Lung (tissue), 12 donors: Measurements from ENCODE around the gene TNS3. TPM values are rescaled to one million over a fixed set of nuclear protein-coding genes. Genes with fewer than 3 reads are reported as not detected.

ENCODE experiments used
- ATAC-seq: fragments of 200-7000 bp; cut with Tn5 transposase; one replicate; pipeline ENCODE4 v1.9.1; 2020; ENCODE audit warnings: moderate number of reproducible peaks; ENCODE audit not compliant: insufficient read depth, low FRiP score
- DNase-seq, 3 donors: peaks; one replicate each; pipeline ENCODE4 v3.0.0-alpha.2; 2013 to 2017
- H3K27ac ChIP-seq, 2 donors: one replicate each; pipeline ENCODE4 v1.5.1; 2013; ENCODE audit warnings: mild to moderate bottlenecking in 2 of 2, moderate library complexity in 2 of 2, control low read depth in 1 of 2, inconsistent platforms in 1 of 2, low read depth in 1 of 2, low read length in 1 of 2
- H3K27me3 ChIP-seq, 3 donors: one replicate each; pipeline ENCODE4 v1.5.1; 2013; ENCODE audit warnings: low read length in 2 of 3; ENCODE audit not compliant: control insufficient read depth in 3 of 3, insufficient read depth in 3 of 3
- H3K36me3 ChIP-seq, 4 donors: one replicate each; pipeline ENCODE4 v1.5.1; 2013; ENCODE audit warnings: low read length in 4 of 4, mild to moderate bottlenecking in 1 of 4, moderate library complexity in 1 of 4; ENCODE audit not compliant: control insufficient read depth in 4 of 4, insufficient read depth in 4 of 4
- H3K4me1 ChIP-seq, 5 donors: one replicate each; pipeline ENCODE4 v1.5.1; 2013; ENCODE audit warnings: low read length in 5 of 5, mild to moderate bottlenecking in 2 of 5, moderate library complexity in 1 of 5; ENCODE audit not compliant: control insufficient read depth in 5 of 5, insufficient read depth in 5 of 5
- H3K4me3 ChIP-seq: one replicate; pipeline ENCODE4 v1.5.1; 2013; ENCODE audit warnings: mild to moderate bottlenecking, control low read depth, moderate library complexity
- H3K9ac ChIP-seq, 2 donors: one replicate each; pipeline ENCODE4 v1.5.1; 2013; ENCODE audit warnings: low read length in 2 of 2, control low read depth in 1 of 2; ENCODE audit not compliant: insufficient read depth in 1 of 2
- H3K9me3 ChIP-seq, 4 donors: one replicate each; pipeline ENCODE4 v1.5.1; 2013; ENCODE audit warnings: low read length in 3 of 4, mild to moderate bottlenecking in 1 of 4, moderate library complexity in 1 of 4; ENCODE audit not compliant: control insufficient read depth in 4 of 4, insufficient read depth in 3 of 4
- CTCF ChIP-seq: IDR thresholded peaks from 2 replicates; pipeline ENCODE4 v1.5.1; 2012; ENCODE audit warnings: mild to moderate bottlenecking; ENCODE audit errors: control extremely low read depth, extremely low read depth
- WGBS, 2 donors: extraction: QIAGEN DNeasy Blood & Tissue Kit; methylation state at CpG; one replicate each; pipeline ENCODE4 v1.1.7; 2013; 5-methylcytosine and 5-hydroxymethylcytosine counted together
- polyA plus RNA-seq, 2 donors: library from polyadenylated mRNA; stranded (reverse); fragments of 200-250 nt; gene quantifications; one replicate each; pipeline ENCODE4 v1.2.1, GENCODE V29; 2013
- total RNA-seq, 2 donors: library from RNA; depleted of rRNA in 1 of 2; stranded (reverse); fragments of >200 nt in 1 of 2; gene quantifications; one replicate each; pipeline ENCODE4 v1.2.1, GENCODE V29; 2014 to 2021
- donor health status: control.
- donor health status: control.
- donor health status: Bipolar disorder and iron deficiency.
- donor health status: healthy.
- donor health status: DM: yes; HTN: yes; CAD: no.

Gene TNS3
- total and polyA plus RNA-seq, 4 donors: 23.8 to 140 (median 85.7) TPM

DNA sequence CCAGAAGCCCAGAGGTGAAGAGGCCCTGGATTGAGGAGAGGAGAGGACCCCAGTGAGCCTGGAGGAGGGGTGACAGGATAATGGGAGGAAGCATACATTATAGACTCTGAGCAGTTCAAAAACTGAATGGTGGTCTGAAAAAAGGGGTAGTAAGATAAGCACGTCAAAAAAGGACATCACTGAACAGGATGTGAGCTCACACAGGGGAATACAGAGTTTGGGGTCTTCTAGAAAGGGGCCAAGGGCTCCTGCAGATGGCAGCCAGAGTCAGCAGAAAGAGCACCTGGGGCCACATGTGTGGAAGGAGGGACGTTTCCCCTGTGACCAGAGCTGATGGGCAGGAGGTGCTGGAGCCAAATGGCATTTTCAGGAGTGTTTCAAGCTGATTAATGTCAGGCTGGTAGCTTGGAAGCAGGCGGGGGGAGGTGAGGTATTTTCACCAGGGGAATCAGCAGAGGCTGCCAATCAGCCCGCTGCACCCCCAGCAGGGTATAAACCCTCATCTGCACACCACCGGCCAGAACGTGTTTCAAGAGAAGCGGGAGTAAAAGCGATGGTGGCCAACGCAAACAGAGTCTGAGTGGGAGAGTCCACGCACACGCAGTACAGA is 85.8 kb downstream of the TNS3 start:
- Histone ChIP-seq H3K4me3 (no peak overlapping the region), H3K9ac (no peak overlapping the region), H3K27ac (peak overlapping the region in 1 of 2 donors; percentile 18), H3K36me3 (peaks cover 0 to 4% (median 0%) of the 10 kb centered on the region in 4 donors), H3K9me3 (no peaks in the 10 kb centered on the region), H3K4me1 (peaks cover 0 to 47% (median 15%) of the 10 kb centered on the region in 5 donors), H3K27me3 (no peaks in the 10 kb centered on the region)
- TF ChIP-seq CTCF: no peak
- 82 to 85% methylated on average over 11 of the region's 11 CpGs for WGBS, 2 donors
- ATAC-seq (no peak), DNase-seq (no peak)

- Histone ChIP-seq H3K9ac (peak overlapping the region in 1 of 2 donors; percentile 27), H3K27ac (peak overlapping the region in 1 of 2 donors; percentile 67), H3K9me3 (no peaks in the 10 kb centered on the region), H3K27me3 (no peaks in the 10 kb centered on the region), H3K4me1 (peaks cover 2 to 50% (median 15%) of the 10 kb centered on the region in 5 donors), H3K4me3 (no peak overlapping the region), H3K36me3 (no peaks in the 10 kb centered on the region)
- 26 to 36% methylated on average over 14 of the region's 14 CpGs for WGBS, 2 donors
- ATAC-seq: peak; percentile 21
- peak; percentile 69 to 79 (median 77) for DNase-seq
- TF ChIP-seq CTCF: no peak
Observed at GRCh38 chr7:47493976-47494911, 87.7 kb downstream of the TNS3 start.

- Histone ChIP-seq H3K36me3 (no peaks in the 10 kb centered on the region), H3K27ac (peak overlapping the region in 1 of 2 donors; percentile 22), H3K27me3 (no peaks in the 10 kb centered on the region), H3K4me3 (no peak overlapping the region), H3K9ac (no peak overlapping the region), H3K4me1 (peaks cover 11 to 57% (median 20%) of the 10 kb centered on the region in 5 donors), H3K9me3 (no peaks in the 10 kb centered on the region)
- no peak for TF ChIP-seq CTCF
- ATAC-seq: no peak
- 78 to 83% methylated on average over 14 of the region's 14 CpGs for WGBS, 2 donors
- DNase-seq: no peak
Observed at GRCh38 chr7:47492716-47493325, 89.1 kb downstream of the TNS3 start.
